ENCODE data around the gene SAMD5. TPM values are rescaled to one million over a fixed set of nuclear protein-coding genes. Genes with fewer than 3 reads are reported as not detected.

The SAMD5 gene
- 0.12 and 0.29 TPM in 2 replicates for total RNA-seq

DNA sequence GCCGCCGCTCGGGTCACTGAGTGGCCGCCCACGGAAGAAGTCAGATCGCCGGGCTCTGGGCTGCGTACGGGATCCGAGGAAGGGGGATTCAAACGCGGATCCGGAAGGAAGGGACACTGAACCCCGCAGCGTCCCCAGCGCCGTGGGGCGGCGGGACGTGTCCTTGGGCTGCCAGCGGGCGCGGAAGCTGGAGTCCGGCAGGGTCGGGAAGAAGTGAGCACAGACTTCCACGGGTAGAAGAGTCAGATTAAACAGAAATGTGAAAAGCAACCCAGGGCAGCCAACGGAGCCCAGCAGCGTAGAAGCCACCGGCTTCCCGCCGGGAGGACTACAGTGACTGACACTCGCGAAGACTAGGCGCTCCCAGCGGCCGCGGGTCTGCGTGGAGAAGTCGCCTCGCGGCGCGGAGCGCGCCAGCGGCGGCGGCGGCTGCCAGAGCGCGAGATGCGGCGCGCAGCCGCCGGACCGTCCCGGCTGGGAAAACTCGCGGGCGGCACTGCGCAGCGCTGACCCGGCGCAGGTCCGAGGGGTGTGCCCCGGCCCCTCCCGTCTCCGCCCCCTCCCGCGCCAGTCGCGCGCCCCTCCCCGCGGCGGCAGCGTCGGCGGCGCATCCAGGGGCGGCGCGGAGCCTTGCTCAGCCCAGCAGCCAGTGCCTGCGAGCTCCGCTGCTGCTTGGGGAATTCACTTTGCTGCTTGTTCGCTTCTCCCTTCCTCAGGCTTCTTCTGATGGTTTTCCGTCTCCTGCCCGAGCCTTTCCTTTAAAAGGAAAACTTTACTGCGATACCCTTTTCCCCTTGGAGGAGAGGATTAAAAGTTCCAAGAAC lies at the start of gene SAMD5:
Gene SAMD5, plus strand, starts transcription at position 649 of the 824 bp plus-strand sequence. CDS start 239 bp downstream, outside the sequence.

All from cardiac ventricle fibroblast (primary cell).